Ovary (tissue), 3 donors: ENCODE results near the gene ZNF70.

ENCODE experiments used
- CTCF ChIP-seq, 3 donors: fragments of 450-650 bp in 2 of 3; fragments of 200-600 bp in 1 of 3; IDR thresholded peaks; one replicate each; pipeline versions ENCODE4 v1.5.1 to v1.8.0; 2016 to 2022; ENCODE audit warnings: antibody characterized with exemption in 3 of 3, mild to moderate bottlenecking in 1 of 3
- EP300 ChIP-seq: sonication (generic); formaldehyde crosslinking; IDR thresholded peaks from one replicate; pipeline ENCODE4 v1.6.1; 2017; ENCODE audit warnings: antibody characterized with exemption
- POLR2A ChIP-seq: fragments of 450-650 bp; IDR thresholded peaks from one replicate; pipeline ENCODE4 v1.6.1; 2017; ENCODE audit warnings: antibody characterized with exemption, mild to moderate bottlenecking, moderate library complexity
- donor health status: DM: no; HTN: no; CAD: no.

- TF ChIP-seq EP300 (no peak), CTCF (IDR thresholded peaks at IDR 0.05) (no peak), POLR2A (no peak)
Measured at GRCh38 chr22:23752750-23753149, 1.8 kb upstream of the ZNF70 start.
